ENCODE data around the gene SSR2.

The SSR2 gene

GRCh38 chr1:155977690-155978324, 42.9 kb downstream of the SSR2 start:
- Mint-ChIP-seq H3K27me3 (ENCODE audit: low read depth) (no peaks in the 10 kb centered on the region), H3K27ac (peak overlapping the region; percentile 88), H3K4me3 (peak overlapping the region; percentile 92), H3K4me1 (ENCODE audit: low read depth) (peaks cover 57% of the 10 kb centered on the region), H3K9me3 (no peaks in the 10 kb centered on the region), H3K36me3 (ENCODE audit: low read depth) (peaks cover 41% of the 10 kb centered on the region)
- DNase-seq (ENCODE audit: low spot score): peak; percentile 75

GRCh38 chr1:155976913-155977689, 43.6 kb downstream of the SSR2 start:
- Mint-ChIP-seq H3K36me3 (ENCODE audit: low read depth) (peaks cover 45% of the 10 kb centered on the region), H3K27me3 (ENCODE audit: low read depth) (no peaks in the 10 kb centered on the region), H3K27ac (peak overlapping the region; percentile 84), H3K4me1 (ENCODE audit: low read depth) (peaks cover 62% of the 10 kb centered on the region), H3K4me3 (peak overlapping the region; percentile 92), H3K9me3 (no peaks in the 10 kb centered on the region)
- DNase-seq (ENCODE audit: low spot score): no peak

- H3K4me3 Mint-ChIP-seq: peak overlapping the region; percentile 92
- H3K27ac Mint-ChIP-seq: peak overlapping the region; percentile 84
- no peaks in the 10 kb centered on the region for H3K9me3 Mint-ChIP-seq
- H3K36me3 Mint-ChIP-seq (ENCODE audit: low read depth): peaks cover 41% of the 10 kb centered on the region
- H3K4me1 Mint-ChIP-seq (ENCODE audit: low read depth): peaks cover 61% of the 10 kb centered on the region
- H3K27me3 Mint-ChIP-seq (ENCODE audit: low read depth): no peaks in the 10 kb centered on the region
- peak; percentile 55 for DNase-seq (ENCODE audit: low spot score)
These were observed 44.5 kb downstream of the SSR2 start for GRCh38 chr1:155976062-155976912.

GRCh38 chr1:155975375-155976061, 45.2 kb downstream of the SSR2 start:
- Mint-ChIP-seq H3K4me1 (ENCODE audit: low read depth) (peaks cover 61% of the 10 kb centered on the region), H3K4me3 (peak overlapping the region; percentile 92), H3K27ac (peak overlapping the region; percentile 84), H3K9me3 (no peaks in the 10 kb centered on the region), H3K27me3 (ENCODE audit: low read depth) (no peaks in the 10 kb centered on the region), H3K36me3 (ENCODE audit: low read depth) (peaks cover 43% of the 10 kb centered on the region)
- DNase-seq (ENCODE audit: low spot score): no peak

GRCh38 chr1:155974208-155975115, 46.3 kb downstream of the SSR2 start:
- Mint-ChIP-seq H3K27ac (peak overlapping the region; percentile 84), H3K36me3 (ENCODE audit: low read depth) (peaks cover 53% of the 10 kb centered on the region), H3K9me3 (no peaks in the 10 kb centered on the region), H3K27me3 (ENCODE audit: low read depth) (no peaks in the 10 kb centered on the region), H3K4me3 (peak overlapping the region; percentile 92), H3K4me1 (ENCODE audit: low read depth) (peaks cover 62% of the 10 kb centered on the region)
- DNase-seq (ENCODE audit: low spot score): no peak

DNA sequence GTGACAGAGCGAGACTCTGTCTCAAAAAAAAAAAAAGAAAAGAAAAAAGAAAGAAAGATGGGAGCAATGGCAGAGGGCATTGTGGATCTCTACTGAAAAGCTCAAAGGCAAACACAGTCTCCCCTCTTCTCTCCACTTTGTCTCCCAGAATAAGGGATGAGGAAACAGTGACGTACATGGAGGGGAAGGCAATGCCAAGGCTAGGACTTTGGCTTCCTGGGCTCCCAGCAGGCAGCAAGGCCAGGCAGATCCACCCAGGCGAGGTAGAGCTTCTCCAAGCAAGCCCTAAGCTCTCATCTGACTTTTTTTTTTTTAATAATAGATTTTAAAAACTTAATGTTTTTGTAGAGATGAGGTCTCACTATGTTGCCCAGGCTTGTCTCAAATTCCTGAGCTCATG, 47.0 kb downstream of the SSR2 start:
- H3K9me3 Mint-ChIP-seq: no peaks in the 10 kb centered on the region
- peaks cover 59% of the 10 kb centered on the region for H3K36me3 Mint-ChIP-seq (ENCODE audit: low read depth)
- no peaks in the 10 kb centered on the region for H3K27me3 Mint-ChIP-seq (ENCODE audit: low read depth)
- peaks cover 68% of the 10 kb centered on the region for H3K4me1 Mint-ChIP-seq (ENCODE audit: low read depth)
- no peak overlapping the region for H3K27ac Mint-ChIP-seq
- no peak for DNase-seq (ENCODE audit: low spot score)
- H3K4me3 Mint-ChIP-seq: peak overlapping the region; percentile 56

DNA sequence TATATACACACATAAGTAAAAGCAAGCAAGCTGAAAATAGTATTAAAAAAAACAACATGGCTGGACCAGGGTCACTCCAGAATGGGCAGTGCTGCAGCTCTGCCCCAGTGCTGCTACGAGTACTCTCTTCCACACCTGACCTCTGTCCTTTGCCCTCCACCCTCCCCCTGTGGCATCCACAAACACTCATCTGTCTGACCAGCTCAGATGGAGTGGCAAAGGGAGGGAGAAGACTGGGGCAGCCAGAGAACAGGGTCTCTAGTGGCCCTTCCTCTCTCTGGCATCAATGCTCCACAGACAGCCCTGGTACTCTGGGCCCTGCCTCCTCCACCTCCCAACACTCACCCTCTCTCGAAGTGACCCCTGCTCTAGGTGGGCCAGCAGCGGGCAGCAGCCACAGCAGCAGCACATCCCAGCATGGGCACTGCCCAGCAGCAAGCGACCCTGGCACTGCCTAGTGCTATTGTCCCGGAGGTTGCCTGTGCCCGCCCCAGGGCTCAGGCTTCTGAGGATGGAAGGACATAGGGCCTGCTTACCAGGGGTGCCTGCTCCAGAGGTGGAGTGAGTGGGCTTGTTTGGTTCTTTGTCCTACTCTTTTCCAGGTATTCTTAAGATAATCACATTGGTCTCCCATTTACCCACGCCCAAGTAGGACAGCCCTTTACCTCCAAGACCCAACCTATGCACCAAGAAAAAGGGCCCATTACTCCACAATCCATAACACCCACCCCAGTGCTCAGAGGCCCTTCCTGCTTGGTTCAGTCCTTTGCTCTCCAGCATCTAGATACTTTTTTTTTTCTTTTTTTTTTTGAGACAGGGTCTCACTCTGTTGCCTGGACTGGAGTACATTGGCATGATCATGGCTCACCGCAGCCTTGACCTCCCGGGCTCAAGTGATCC, 48.6 kb downstream of the SSR2 start:
- peak overlapping the region; percentile 50 for H3K27ac Mint-ChIP-seq
- peaks cover 83% of the 10 kb centered on the region for H3K4me1 Mint-ChIP-seq (ENCODE audit: low read depth)
- peaks cover 69% of the 10 kb centered on the region for H3K36me3 Mint-ChIP-seq (ENCODE audit: low read depth)
- H3K4me3 Mint-ChIP-seq: peak overlapping the region; percentile 56
- H3K9me3 Mint-ChIP-seq: no peaks in the 10 kb centered on the region
- no peak for DNase-seq (ENCODE audit: low spot score)
- H3K27me3 Mint-ChIP-seq (ENCODE audit: low read depth): no peaks in the 10 kb centered on the region

- peaks cover 83% of the 10 kb centered on the region for H3K4me1 Mint-ChIP-seq (ENCODE audit: low read depth)
- peak overlapping the region; percentile 83 for H3K27ac Mint-ChIP-seq
- peaks cover 69% of the 10 kb centered on the region for H3K36me3 Mint-ChIP-seq (ENCODE audit: low read depth)
- H3K4me3 Mint-ChIP-seq: peak overlapping the region; percentile 56
- no peaks in the 10 kb centered on the region for H3K27me3 Mint-ChIP-seq (ENCODE audit: low read depth)
- no peaks in the 10 kb centered on the region for H3K9me3 Mint-ChIP-seq
- DNase-seq (ENCODE audit: low spot score): peak; percentile 52
These were observed 50.1 kb downstream of the SSR2 start for GRCh38 chr1:155970531-155971167.

DNA sequence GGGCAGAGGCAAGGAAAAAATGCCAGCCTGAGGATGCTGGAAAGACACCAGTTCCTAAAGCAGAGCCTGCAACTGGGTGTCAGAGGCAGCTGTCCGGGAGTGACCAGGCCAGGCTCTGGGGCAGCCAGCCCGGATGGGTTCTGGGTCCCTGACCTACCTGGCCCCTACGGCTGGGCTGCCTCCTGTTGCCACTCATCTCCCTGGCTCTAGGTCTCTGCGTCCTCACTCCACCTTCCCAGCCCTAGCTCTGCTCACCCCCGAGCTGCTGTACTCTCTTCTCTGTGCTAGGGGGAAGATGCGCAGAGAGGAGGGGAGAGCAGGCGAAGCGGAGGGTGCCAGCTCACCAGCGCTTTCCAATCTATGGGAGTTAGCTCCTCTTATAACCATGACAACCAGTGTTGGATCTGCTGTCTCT, 51.4 kb downstream of the SSR2 start:
- no peaks in the 10 kb centered on the region for H3K27me3 Mint-ChIP-seq (ENCODE audit: low read depth)
- H3K4me3 Mint-ChIP-seq: peak overlapping the region; percentile 78
- peaks cover 72% of the 10 kb centered on the region for H3K36me3 Mint-ChIP-seq (ENCODE audit: low read depth)
- H3K9me3 Mint-ChIP-seq: no peaks in the 10 kb centered on the region
- no peak for DNase-seq (ENCODE audit: low spot score)
- peak overlapping the region; percentile 83 for H3K27ac Mint-ChIP-seq
- peaks cover 72% of the 10 kb centered on the region for H3K4me1 Mint-ChIP-seq (ENCODE audit: low read depth)

DNA sequence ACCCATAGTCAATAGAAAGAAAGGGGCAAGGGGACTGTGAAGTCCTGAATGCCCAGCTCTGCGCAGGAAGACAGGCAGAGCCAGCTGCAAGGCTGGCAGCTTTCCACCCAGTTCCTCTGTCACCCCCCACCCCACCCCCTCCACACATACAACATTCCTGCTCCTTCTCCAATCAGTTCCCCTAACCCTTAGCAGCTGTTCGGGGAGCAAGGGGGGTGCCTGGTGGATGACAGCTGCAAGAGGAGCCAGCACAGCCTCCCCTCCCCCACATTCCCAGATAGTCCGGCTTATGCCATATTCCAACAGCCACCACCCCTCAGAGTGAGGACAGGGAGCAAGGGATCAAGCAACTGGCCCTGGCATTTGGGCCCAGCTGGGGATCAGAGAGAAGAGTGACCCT, 52.1 kb downstream of the SSR2 start:
- Mint-ChIP-seq H3K4me3 (peak overlapping the region; percentile 78), H3K36me3 (ENCODE audit: low read depth) (peaks cover 72% of the 10 kb centered on the region), H3K27me3 (ENCODE audit: low read depth) (no peaks in the 10 kb centered on the region), H3K4me1 (ENCODE audit: low read depth) (peaks cover 71% of the 10 kb centered on the region), H3K27ac (peak overlapping the region; percentile 91), H3K9me3 (no peaks in the 10 kb centered on the region)
- DNase-seq (ENCODE audit: low spot score): no peak

- Mint-ChIP-seq H3K4me1 (ENCODE audit: low read depth) (peaks cover 66% of the 10 kb centered on the region), H3K4me3 (peak overlapping the region; percentile 78), H3K27ac (peak overlapping the region; percentile 91), H3K36me3 (ENCODE audit: low read depth) (peaks cover 67% of the 10 kb centered on the region), H3K27me3 (ENCODE audit: low read depth) (no peaks in the 10 kb centered on the region), H3K9me3 (no peaks in the 10 kb centered on the region)
- no peak for DNase-seq (ENCODE audit: low spot score)
These were observed 52.7 kb downstream of the SSR2 start for GRCh38 chr1:155968051-155968400.
